ENCODE measurements around the gene CTBP2.

GRCh38 chr10:124992462-124993344, 167.7 kb downstream of the CTBP2 start:
- peak; percentile 62 to 84 (median 81) for TF ChIP-seq CTCF (IDR thresholded peaks at IDR 0.05)
- TF ChIP-seq POLR2A (IDR thresholded peaks at IDR 0.05) = no peak
